Bronchial epithelial cell (primary cell): ENCODE results near the gene DNAH7. TPM values are rescaled to one million over a fixed set of nuclear protein-coding genes. Genes with fewer than 3 reads are reported as not detected.

Source experiments
- DNase-seq: peaks from one replicate; pipeline ENCODE4 v3.0.0-alpha.2; 2010; ENCODE audit warnings: low read depth
- FAIRE-seq: peaks from 2 replicates; lab custom pipeline; 2011; peaks lifted over from hg19 to GRCh38; lab: Jason Lieb, UNC
- H3K27me3 ChIP-seq: 2 replicates; pipeline ENCODE4 v1.5.1; 2011; ENCODE audit warnings: low read length; ENCODE audit not compliant: control insufficient read depth, insufficient read depth
- H3K36me3 ChIP-seq: 2 replicates; pipeline ENCODE4 v1.5.1; 2011; ENCODE audit warnings: low read length; ENCODE audit not compliant: control insufficient read depth, insufficient read depth
- H3K4me3 ChIP-seq: 2 replicates; pipeline ENCODE4 v1.5.1; 2011; ENCODE audit warnings: mild to moderate bottlenecking, low read depth, low read length, control low read depth
- total RNA-seq: library from RNA; depleted of rRNA; stranded (reverse); fragments of >200 nt; gene quantifications from 2 replicates; pipeline ENCODE4 v1.2.1, GENCODE V29; 2014
- TF ChIP-seq, protein P1 (sequence below): IDR thresholded peaks from 2 replicates; pipeline ENCODE4 v1.5.1; 2011; ENCODE audit warnings: mild to moderate bottlenecking, moderate library complexity, low read length, control low read depth, inconsistent platforms; ENCODE audit not compliant: insufficient read depth, severe bottlenecking

The DNAH7 gene
- total RNA-seq, 1 donor from 2014 or later, result 0.26 TPM

DNA sequence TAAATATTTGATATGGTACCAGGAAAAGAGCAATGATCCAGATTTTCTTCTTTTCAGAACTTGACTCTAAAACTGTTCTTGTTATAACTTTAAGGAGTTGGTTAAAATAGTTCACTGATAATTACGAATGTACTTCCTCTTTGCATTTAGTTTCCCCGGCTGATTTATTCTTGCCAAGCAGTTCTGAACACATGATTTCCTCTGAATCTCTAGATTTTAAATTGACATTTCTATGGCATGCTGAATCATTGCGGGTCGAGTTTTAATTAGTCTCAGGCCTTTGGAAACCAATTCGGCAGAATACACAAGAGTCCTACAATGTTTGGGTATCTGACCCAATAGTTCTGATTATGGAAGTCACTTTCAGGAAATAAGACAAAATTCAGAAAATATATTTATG is 37.3 kb upstream of the DNAH7 start:
- TF ChIP-seq, protein P1, sequence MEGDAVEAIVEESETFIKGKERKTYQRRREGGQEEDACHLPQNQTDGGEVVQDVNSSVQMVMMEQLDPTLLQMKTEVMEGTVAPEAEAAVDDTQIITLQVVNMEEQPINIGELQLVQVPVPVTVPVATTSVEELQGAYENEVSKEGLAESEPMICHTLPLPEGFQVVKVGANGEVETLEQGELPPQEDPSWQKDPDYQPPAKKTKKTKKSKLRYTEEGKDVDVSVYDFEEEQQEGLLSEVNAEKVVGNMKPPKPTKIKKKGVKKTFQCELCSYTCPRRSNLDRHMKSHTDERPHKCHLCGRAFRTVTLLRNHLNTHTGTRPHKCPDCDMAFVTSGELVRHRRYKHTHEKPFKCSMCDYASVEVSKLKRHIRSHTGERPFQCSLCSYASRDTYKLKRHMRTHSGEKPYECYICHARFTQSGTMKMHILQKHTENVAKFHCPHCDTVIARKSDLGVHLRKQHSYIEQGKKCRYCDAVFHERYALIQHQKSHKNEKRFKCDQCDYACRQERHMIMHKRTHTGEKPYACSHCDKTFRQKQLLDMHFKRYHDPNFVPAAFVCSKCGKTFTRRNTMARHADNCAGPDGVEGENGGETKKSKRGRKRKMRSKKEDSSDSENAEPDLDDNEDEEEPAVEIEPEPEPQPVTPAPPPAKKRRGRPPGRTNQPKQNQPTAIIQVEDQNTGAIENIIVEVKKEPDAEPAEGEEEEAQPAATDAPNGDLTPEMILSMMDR, result no peak
- FAIRE-seq (no peak), DNase-seq (no peak)
- Histone ChIP-seq H3K4me3 (no peak overlapping the region), H3K27me3 (no peaks in the 10 kb centered on the region), H3K36me3 (no peaks in the 10 kb centered on the region)

DNA sequence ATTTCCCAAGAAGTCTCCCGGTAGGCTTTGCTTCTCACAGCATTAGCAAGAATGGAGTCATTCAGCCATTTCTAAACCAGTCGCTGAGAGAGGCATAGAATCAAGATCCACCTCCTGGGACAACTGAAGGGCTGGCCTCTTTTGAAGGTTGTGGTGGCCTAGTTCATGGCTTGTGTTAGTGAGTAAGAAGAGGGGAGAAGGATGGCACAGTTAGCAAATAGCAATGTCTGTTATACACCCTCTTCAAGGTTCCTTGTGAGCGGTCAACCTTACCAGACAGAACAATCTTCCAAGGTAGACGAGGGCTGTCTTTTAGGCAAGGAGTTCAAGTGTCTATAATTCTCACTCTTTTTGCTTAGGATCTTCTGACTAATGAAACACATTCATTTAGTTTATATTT is 35.4 kb upstream of the DNAH7 start:
- TF ChIP-seq, protein P1, result no peak
- FAIRE-seq, result no peak
- no peak overlapping the region for H3K4me3 ChIP-seq
- no peak for DNase-seq
- no peaks in the 10 kb centered on the region for H3K27me3 ChIP-seq
- H3K36me3 ChIP-seq, result no peaks in the 10 kb centered on the region

DNA sequence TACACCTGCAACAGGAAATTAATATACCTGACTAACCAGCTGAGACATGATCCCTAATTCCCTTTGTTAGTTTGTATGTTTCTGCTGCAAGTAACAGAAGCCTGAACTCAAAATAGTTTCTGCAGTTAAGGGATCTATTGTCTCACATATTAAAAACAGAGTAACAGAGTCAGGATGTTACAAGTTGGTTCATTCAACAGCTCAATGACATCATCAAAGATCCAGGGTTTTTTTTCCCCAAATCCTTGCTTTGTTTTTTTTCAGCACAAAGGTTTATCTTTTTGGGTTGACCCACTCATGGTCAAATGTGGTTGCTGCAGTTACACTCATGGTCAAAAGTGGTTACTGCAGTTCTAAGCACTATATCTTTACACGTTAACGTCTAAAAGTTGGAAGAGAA is 35.0 kb upstream of the DNAH7 start:
- TF ChIP-seq, protein P1, result no peak
- no peaks in the 10 kb centered on the region for H3K27me3 ChIP-seq
- DNase-seq, result no peak
- no peak for FAIRE-seq
- no peaks in the 10 kb centered on the region for H3K36me3 ChIP-seq
- no peak overlapping the region for H3K4me3 ChIP-seq

DNA sequence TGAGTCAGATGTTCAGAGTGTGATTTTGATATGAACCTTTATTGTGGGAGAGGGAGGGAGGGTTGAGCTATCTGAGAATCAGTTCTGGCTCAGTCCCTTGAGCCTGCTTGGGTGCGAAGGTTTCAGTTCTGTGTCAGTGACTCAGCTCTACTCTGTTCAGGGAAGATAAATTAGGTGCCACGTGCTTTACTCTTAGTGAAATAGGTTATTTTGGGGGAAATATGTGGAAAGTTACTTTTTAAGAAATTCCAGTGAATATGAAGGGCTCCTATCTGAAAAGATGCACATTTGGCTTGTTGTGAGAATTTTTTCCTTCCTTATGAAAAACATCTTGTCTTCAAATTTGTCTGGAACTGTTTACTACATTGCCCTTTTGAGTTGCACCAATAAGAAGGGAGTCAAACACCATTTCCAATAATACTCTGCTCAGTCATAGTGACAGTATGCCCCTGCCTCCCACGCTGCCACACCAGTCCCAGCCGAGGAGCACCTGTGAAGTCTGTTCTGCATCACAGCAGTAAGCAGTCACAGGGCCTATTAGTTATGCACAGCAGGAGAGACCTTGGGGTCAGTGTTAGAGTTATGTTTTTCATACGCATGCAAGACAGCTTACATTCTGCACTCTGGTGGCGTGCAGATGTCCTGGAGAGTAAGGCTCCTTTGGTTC is 32.8 kb upstream of the DNAH7 start:
- TF ChIP-seq, protein P1, result no peak
- DNase-seq, result no peak
- no peaks in the 10 kb centered on the region for H3K36me3 ChIP-seq
- H3K27me3 ChIP-seq, result no peaks in the 10 kb centered on the region
- no peak overlapping the region for H3K4me3 ChIP-seq
- FAIRE-seq, result no peak

DNA sequence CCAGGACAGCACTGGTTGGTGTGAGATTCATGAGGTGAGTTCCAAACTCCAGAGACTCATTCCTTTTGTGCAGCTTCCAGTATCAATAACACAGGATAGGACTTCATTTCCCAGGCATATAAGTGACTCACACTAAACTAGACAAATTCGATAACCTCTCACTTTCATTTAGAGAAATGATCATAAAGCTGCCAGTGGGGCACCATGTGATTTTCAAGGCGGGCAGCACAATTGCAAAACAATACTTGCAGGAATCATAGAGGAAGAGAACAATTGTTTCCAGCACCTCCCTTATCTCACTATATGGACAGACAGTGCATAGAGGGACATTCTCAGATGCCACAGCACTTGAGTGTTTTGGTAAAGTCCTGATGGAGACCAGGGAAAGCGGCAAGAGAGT is 31.3 kb upstream of the DNAH7 start:
- TF ChIP-seq, protein P1, result no peak
- H3K27me3 ChIP-seq, result no peaks in the 10 kb centered on the region
- FAIRE-seq, result no peak
- H3K36me3 ChIP-seq, result no peaks in the 10 kb centered on the region
- no peak overlapping the region for H3K4me3 ChIP-seq
- no peak for DNase-seq

DNA sequence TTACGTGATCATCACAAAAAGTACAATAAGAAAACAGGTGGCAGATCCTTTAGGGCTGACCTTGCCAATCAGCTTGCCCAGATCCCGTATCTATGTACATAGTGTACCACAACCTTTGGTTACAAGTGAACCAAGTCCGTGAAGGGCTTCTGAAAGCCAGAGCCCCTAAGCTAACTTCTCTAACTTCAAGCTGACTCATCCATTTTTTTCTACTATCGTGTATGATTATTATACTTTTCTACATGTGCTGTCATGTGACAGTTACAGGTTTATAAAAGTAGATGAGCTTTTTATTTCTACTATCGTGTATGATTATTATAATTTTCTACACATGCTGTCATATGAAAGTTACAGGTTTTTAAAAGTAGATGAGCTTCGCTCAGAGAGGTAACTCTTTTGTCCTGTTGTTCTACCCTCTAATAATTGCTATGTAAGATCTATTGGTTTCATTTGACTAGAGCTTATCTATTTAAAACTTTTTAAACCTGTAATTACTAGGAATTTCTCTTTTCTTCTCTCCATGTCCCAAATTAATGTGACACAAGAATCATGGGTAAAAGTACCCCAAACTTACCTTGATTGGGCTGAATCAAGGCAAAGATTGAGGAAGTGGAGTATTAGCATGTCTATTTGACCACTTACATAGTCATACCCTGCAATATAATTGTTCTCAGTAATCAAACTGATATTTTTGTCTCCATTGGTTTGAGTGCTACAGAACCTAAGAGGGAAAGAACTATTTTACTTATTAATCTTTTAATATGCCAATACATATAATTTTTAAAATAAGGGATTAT is 29.4 kb upstream of the DNAH7 start:
- FAIRE-seq, result no peak
- DNase-seq, result no peak
- no peak overlapping the region for H3K4me3 ChIP-seq
- TF ChIP-seq, protein P1, result no peak
- no peaks in the 10 kb centered on the region for H3K36me3 ChIP-seq
- no peaks in the 10 kb centered on the region for H3K27me3 ChIP-seq
